Activated CD8-positive, alpha-beta T cell treated with anti-CD3 and anti-CD28 coated beads for 36 hours (primary cell): ENCODE data around the gene FAM118B. TPM values are rescaled to one million over a fixed set of nuclear protein-coding genes. Genes with fewer than 3 reads are reported as not detected.

Experiments used
- ATAC-seq: fragments of 200-7000 bp; cut with Tn5 transposase; one replicate; pipeline ENCODE4 v1.10.0; 2021; ENCODE audit warnings: mild to moderate bottlenecking, moderate library complexity
- CTCF ChIA-PET: fragments of 350-600 bp; sonication (Branson Sonifier 250); formaldehyde crosslinking; loops from one replicate; lab custom pipeline; 2021; ENCODE audit warnings: antibody characterized with exemption; lab: Charles Lee
- POLR2A ChIA-PET: fragments of 350-600 bp; sonication (Branson Sonifier 250); formaldehyde crosslinking; loops from one replicate; lab custom pipeline; 2021; ENCODE audit warnings: antibody characterized with exemption; lab: Charles Lee
- DNase-seq: peaks from one replicate; pipeline ENCODE4 v3.0.0-alpha.2; 2020
- H3K27ac Mint-ChIP-seq: one replicate; pipeline ENCODE4 v1.8.0; 2021; ENCODE audit warnings: mild to moderate bottlenecking, mixed read lengths
- H3K27me3 Mint-ChIP-seq: one replicate; pipeline ENCODE4 v1.8.0; 2021; ENCODE audit warnings: mixed read lengths
- H3K36me3 Mint-ChIP-seq: one replicate; pipeline ENCODE4 v1.8.0; 2021; ENCODE audit warnings: low read depth, mixed read lengths
- H3K4me1 Mint-ChIP-seq: one replicate; pipeline ENCODE4 v1.8.0; 2021; ENCODE audit warnings: low read depth, mixed read lengths
- H3K4me3 Mint-ChIP-seq: one replicate; pipeline ENCODE4 v1.8.0; 2021; ENCODE audit warnings: mild to moderate bottlenecking, moderate library complexity, mixed read lengths
- H3K9me3 Mint-ChIP-seq: one replicate; pipeline ENCODE4 v1.8.0; 2021; ENCODE audit warnings: mixed read lengths
- CTCF ChIP-seq: fragments of 200-600 bp; IDR thresholded peaks from one replicate; pipeline ENCODE4 v1.8.0; 2022; ENCODE audit warnings: antibody characterized with exemption, mild to moderate bottlenecking
- intact Hi-C: fragments of 100-400 bp; cut with micrococcal nuclease; formaldehyde crosslinking; loops from one replicate; pipeline ENCODE4 v1.10.0; 2022
- total RNA-seq, 2 experiments: library from RNA; stranded (reverse); gene quantifications; one replicate each; pipeline ENCODE4 v1.2.3, GENCODE V29; 2021

The FAM118B gene
- total RNA-seq, 2 experiments from 2014 or later, result 8.9 to 9.5 TPM

- Mint-ChIP-seq H3K27ac (no peak overlapping the region), H3K36me3 (peaks cover 35% of the 10 kb centered on the region), H3K4me3 (no peak overlapping the region), H3K4me1 (peaks cover 16% of the 10 kb centered on the region), H3K27me3 (no peaks in the 10 kb centered on the region), H3K9me3 (peaks cover 5% of the 10 kb centered on the region)
- ChIA-PET POLR2A (interaction anchor here (1.5 to 1.7 kb wide), 2 partner anchors 42 to 169 kb away, joined by 7 to 8 read pairs; no protein-coding TSS in a partner anchor), CTCF (interaction anchor here (0.8 to 5.9 kb wide), 11 partner anchors 8 to 172 kb away, joined by 3 to 65 read pairs (median 9); partner anchors contain the start of genes SRPRA and ST3GAL4)
- intact Hi-C loops, result loop anchor here (10.0 kb wide), 1 partner anchor 103 kb away; no protein-coding TSS in a partner anchor
- TF ChIP-seq CTCF, result no peak
- ATAC-seq, result no peak
- DNase-seq, result no peak
Measured at GRCh38 chr11:126311401-126312291, 100.1 kb downstream of the FAM118B start.

Other genes starting within 250 kb of the FAM118B start
- gene CDON, start 148.9 kb upstream of the FAM118B start, total RNA-seq, result 1 to 10 TPM; 3.2 to 4.0 TPM
- 10 to 100 TPM; 38.3 to 43.4 TPM for gene RPUSD4, start 132 bp upstream of the FAM118B start, total RNA-seq
- 100 to 1,000 TPM; 127 to 128 TPM for gene SRPRA, start 57.1 kb downstream of the FAM118B start, total RNA-seq
- 10 to 100 TPM; 46.0 to 47.3 TPM for gene FOXRED1, start 57.4 kb downstream of the FAM118B start, total RNA-seq
- gene TIRAP, start 71.3 kb downstream of the FAM118B start, total RNA-seq, result 1 to 10 TPM; 4.6 to 4.9 TPM
- gene DCPS, start 92.3 kb downstream of the FAM118B start, total RNA-seq, result 10 to 100 TPM; 17.2 to 18.8 TPM
- gene ST3GAL4, start 143.9 kb downstream of the FAM118B start, total RNA-seq, result 10 to 100 TPM; 10.7 to 11.7 TPM